ENCODE results near the gene GMCL1.

DNA sequence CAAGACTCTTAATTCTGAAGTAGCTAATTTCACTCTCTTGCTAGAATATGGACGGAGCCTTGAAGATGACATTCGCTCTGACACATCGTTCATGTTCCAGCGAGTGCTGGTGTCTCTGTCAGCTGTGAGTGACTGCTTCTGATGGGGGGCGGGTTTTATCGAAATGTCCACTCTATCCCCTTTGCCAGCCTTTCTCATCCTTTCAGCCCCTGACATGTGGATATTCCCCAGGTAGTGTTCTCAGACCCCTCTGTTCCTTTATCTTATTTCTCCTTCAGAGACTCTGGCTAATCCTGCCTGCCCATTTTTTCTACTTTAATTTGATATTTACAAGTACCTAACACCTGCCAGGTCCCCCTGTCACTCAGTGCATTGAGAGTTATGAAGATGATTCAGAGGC lies 18.9 kb upstream of the GMCL1 start:
- TF ChIP-seq, protein P1, sequence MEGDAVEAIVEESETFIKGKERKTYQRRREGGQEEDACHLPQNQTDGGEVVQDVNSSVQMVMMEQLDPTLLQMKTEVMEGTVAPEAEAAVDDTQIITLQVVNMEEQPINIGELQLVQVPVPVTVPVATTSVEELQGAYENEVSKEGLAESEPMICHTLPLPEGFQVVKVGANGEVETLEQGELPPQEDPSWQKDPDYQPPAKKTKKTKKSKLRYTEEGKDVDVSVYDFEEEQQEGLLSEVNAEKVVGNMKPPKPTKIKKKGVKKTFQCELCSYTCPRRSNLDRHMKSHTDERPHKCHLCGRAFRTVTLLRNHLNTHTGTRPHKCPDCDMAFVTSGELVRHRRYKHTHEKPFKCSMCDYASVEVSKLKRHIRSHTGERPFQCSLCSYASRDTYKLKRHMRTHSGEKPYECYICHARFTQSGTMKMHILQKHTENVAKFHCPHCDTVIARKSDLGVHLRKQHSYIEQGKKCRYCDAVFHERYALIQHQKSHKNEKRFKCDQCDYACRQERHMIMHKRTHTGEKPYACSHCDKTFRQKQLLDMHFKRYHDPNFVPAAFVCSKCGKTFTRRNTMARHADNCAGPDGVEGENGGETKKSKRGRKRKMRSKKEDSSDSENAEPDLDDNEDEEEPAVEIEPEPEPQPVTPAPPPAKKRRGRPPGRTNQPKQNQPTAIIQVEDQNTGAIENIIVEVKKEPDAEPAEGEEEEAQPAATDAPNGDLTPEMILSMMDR (IDR thresholded peaks at IDR 0.05; ENCODE audit: insufficient read depth, low read length) = no peak
- TF ChIP-seq POLR2AphosphoS5 (IDR thresholded peaks at IDR 0.05; ENCODE audit: low read depth) = no peak
